Measurements from ENCODE around the gene ERVV-1.
A peak's percentile ranks its signal among the peaks of the same experiment; 100 is the strongest.
"Not testable (repeated sequence)": the region's sequence is repeated elsewhere in the genome, so short reads cannot be mapped to it uniquely, and the experiment has no call there.

ERVV-1 gene

GRCh38 chr19:53015730-53016129, 2.0 kb downstream of the ERVV-1 start:
- no peak overlapping the region for H3K27ac ChIP-seq
- DNase-seq (ENCODE audit: low spot score), result no peak
- no peak for TF ChIP-seq CTCF (IDR thresholded peaks at IDR 0.05)
- no peak overlapping the region for H3K4me3 ChIP-seq

- Histone ChIP-seq H3K4me3 (no peak overlapping the region), H3K27ac (no peak overlapping the region)
- DNase-seq (ENCODE audit: low spot score), result no peak
- TF ChIP-seq CTCF (IDR thresholded peaks at IDR 0.05), result no peak
Observed at GRCh38 chr19:53019684-53020083, 6.0 kb downstream of the ERVV-1 start.

- DNase-seq (ENCODE audit: low spot score); H3K4me3 ChIP-seq; H3K27ac ChIP-seq: not testable (repeated sequence)
Observed at GRCh38 chr19:53028306-53028705, 14.6 kb downstream of the ERVV-1 start.

- TF ChIP-seq CTCF (IDR thresholded peaks at IDR 0.05), result no peak
- Histone ChIP-seq H3K4me3 (no peak overlapping the region), H3K27ac (no peak overlapping the region)
- DNase-seq (ENCODE audit: low spot score), result no peak
Observed at GRCh38 chr19:53034054-53034453, 20.3 kb downstream of the ERVV-1 start.

- no peak for DNase-seq (ENCODE audit: low spot score)
- no peak for TF ChIP-seq CTCF (IDR thresholded peaks at IDR 0.05)
- Histone ChIP-seq H3K27ac (no peak overlapping the region), H3K4me3 (no peak overlapping the region)
Observed at GRCh38 chr19:53034948-53035675, 21.4 kb downstream of the ERVV-1 start.

GRCh38 chr19:53037101-53038097, 23.7 kb downstream of the ERVV-1 start:
- H3K27ac ChIP-seq, result no peak overlapping the region
- no peak for DNase-seq (ENCODE audit: low spot score)
- no peak for TF ChIP-seq CTCF (IDR thresholded peaks at IDR 0.05)
- peak overlapping the region; percentile 52 for H3K4me3 ChIP-seq

- H3K27ac ChIP-seq, result no peak overlapping the region
- DNase-seq (ENCODE audit: low spot score), result no peak
- TF ChIP-seq CTCF (IDR thresholded peaks at IDR 0.05), result no peak
- H3K4me3 ChIP-seq, result no peak overlapping the region
Observed at GRCh38 chr19:53041366-53041765, 27.6 kb downstream of the ERVV-1 start.

Data from coronary artery (tissue), 2 donors.